ENCODE results near the gene CALHM2.

- TF ChIP-seq CTCF (IDR thresholded peaks at IDR 0.05; ENCODE audit: borderline replicate concordance, extremely low read depth, low read length, poor library complexity, severe bottlenecking) (no peak), EZH2 (IDR thresholded peaks at IDR 0.05; ENCODE audit: borderline replicate concordance, low read depth, low read length, severe bottlenecking) (no peak)
Measured at GRCh38 chr10:103423748-103424147, 28.4 kb downstream of the CALHM2 start.
